ENCODE results near the gene NTRK3.

The NTRK3 gene

DNA sequence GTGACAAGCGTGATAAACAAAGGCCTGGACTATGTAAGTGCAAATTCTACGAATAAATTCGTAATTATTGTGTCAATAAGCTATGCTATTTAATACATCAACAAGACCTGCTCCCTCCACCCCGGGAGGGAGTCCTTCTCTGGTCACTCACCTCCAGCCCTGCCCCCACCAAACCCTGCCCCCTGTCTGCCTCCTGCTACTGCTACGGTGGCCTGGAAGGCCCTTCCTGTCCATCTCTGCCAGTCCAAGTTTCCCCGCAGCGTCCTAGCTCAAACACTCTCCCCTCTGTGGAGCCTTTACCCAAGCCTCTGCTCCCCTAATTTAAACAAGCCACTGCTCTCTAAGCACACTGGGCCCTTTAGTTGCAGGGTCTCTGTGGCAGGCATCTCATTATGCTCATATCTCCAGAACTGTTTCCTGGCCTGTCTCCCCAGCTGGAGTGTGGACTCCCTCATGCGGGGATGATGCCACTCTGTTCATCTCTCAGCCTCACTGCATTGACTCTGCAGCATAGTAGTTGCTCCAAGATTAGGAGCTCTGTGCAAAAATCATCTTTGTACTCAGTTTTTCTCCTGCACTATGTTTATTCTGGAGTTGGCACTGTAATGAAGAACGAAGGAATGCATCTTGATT is 241.2 kb downstream of the NTRK3 start:
- TF ChIP-seq JUND (IDR thresholded peaks at IDR 0.05; ENCODE audit: low read depth) = no peak
- DNase-seq (ENCODE audit: low read depth in 1 of 2, low spot score in 1 of 2) = no peak
- in situ Hi-C loops (cut with HindIII; ENCODE audit: low pct_unique_long_range_greater_than_20kb, low sequenced_read_pairs) = no loop called here

DNA sequence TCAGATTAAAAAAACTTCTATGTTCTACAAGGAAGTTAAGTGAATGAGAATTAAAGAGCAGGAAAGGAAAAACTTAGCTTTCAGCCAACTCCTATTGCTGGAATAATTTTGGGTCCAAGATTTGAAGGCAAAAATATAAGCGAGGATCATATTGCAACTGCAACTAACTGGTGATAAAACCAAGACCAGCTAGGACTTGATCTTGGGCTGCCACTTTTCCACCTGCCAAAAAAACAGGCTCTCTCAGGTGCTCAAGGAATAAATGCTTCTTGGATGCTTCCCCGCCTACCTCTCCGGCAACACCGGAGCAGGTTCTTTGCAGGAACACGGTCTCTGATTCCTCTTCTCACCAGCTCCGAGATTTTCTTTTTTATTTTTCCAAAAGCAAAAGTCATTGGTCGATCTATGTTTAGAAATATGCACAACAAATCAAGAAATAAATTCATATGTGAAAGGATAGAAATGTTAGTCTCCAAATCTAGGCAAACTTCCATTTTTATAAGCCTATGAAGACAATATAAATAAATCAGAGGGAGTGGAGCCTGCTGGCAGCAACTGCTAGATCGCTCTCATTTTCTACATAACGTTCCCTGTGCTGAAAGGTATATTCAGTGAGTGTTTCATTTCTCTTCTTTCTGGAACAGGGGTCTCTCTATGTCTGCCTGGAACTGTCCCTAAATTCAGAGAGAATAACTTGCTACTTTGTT is 241.9 kb downstream of the NTRK3 start:
- DNase-seq (ENCODE audit: low read depth in 1 of 2, low spot score in 1 of 2) = no peak
- in situ Hi-C loops (cut with HindIII; ENCODE audit: low pct_unique_long_range_greater_than_20kb, low sequenced_read_pairs) = no loop called here
- no peak for TF ChIP-seq JUND (IDR thresholded peaks at IDR 0.05; ENCODE audit: low read depth)

DNA sequence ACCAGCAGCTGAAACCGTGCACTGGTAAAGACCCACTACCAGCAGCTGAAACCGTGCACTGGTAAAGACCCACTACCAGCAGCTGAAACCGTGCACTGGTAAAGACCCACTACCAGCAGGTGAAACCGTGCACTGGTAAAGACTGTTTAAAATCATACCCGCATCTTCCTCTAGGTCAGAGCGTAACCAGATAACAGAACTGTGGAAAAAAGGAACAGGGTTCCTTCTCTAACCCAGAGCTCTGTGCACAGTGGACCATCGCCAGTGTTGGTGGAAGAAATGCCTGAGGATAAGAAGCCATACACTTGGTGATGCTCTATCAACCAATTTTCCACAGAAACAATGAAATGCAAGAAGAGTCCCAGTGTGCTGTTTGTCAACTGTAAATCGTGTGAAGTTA is 243.4 kb downstream of the NTRK3 start:
- in situ Hi-C loops (cut with HindIII; ENCODE audit: low pct_unique_long_range_greater_than_20kb, low sequenced_read_pairs) = no loop called here
- TF ChIP-seq JUND (IDR thresholded peaks at IDR 0.05; ENCODE audit: low read depth) = no peak
- no peak for DNase-seq (ENCODE audit: low read depth in 1 of 2, low spot score in 1 of 2)

DNA sequence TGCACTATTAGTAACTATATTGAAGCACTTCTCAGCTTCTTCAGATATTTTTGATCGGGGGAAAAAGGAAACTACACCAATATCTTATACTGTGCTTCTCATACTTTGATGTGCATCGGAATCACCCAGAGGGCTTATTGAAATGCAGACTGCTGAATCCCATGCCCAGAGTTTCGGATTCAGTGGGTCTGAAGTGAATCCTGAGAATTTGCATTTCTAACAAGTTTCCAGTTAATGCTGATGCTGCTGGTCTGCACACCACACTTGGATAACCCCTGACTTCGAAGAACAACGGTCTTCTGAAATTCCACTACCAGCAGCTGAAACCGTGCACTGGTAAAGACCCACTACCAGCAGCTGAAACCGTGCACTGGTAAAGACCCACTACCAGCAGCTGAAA is 243.9 kb downstream of the NTRK3 start:
- DNase-seq (ENCODE audit: low read depth in 1 of 2, low spot score in 1 of 2) = no peak
- in situ Hi-C loops (cut with HindIII; ENCODE audit: low pct_unique_long_range_greater_than_20kb, low sequenced_read_pairs) = no loop called here

GRCh38 chr15:88012233-88012632 is 244.3 kb downstream of the NTRK3 start:
- in situ Hi-C loops (cut with HindIII; ENCODE audit: low pct_unique_long_range_greater_than_20kb, low sequenced_read_pairs) = no loop called here
- TF ChIP-seq JUND (IDR thresholded peaks at IDR 0.05; ENCODE audit: low read depth) = no peak
- no peak for DNase-seq (ENCODE audit: low read depth in 1 of 2, low spot score in 1 of 2)

More for the DNA sequence above, 243.9 kb downstream of the NTRK3 start:
- no peak for TF ChIP-seq JUND (IDR thresholded peaks at IDR 0.05; ENCODE audit: low read depth)

- in situ Hi-C loops (cut with HindIII; ENCODE audit: low pct_unique_long_range_greater_than_20kb, low sequenced_read_pairs) = no loop called here
- no peak for TF ChIP-seq JUND (IDR thresholded peaks at IDR 0.05; ENCODE audit: low read depth)
- no peak for DNase-seq (ENCODE audit: low read depth in 1 of 2, low spot score in 1 of 2)
These were observed 245.0 kb downstream of the NTRK3 start for GRCh38 chr15:88011533-88011932.

- no peak for TF ChIP-seq JUND (IDR thresholded peaks at IDR 0.05; ENCODE audit: low read depth)
- in situ Hi-C loops (cut with HindIII; ENCODE audit: low pct_unique_long_range_greater_than_20kb, low sequenced_read_pairs) = no loop called here
These were observed 250.4 kb downstream of the NTRK3 start for GRCh38 chr15:88006146-88006545.

DNA sequence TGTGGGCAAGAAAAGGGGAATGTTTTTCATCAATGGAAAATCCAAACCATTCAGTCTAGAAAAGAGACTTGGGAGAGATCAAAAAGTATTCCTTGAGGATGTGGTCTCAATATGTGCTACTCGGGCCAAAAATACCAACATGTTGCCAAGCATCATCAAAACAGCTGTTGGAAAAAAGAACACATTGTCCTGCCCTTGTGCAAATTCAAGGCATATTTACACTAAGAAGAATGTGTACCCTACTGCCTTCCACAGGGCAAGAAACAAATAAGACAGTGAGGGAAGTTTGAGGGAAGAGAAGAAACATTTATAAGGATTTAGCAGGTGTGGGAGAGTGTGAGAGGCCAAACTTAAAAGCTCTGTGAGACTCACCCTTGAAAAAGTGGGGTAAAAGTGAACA is 252.1 kb downstream of the NTRK3 start:
- TF ChIP-seq JUND (IDR thresholded peaks at IDR 0.05; ENCODE audit: low read depth) = no peak
- DNase-seq (ENCODE audit: low read depth in 1 of 2, low spot score in 1 of 2) = no peak
- in situ Hi-C loops (cut with HindIII; ENCODE audit: low pct_unique_long_range_greater_than_20kb, low sequenced_read_pairs) = no loop called here

More at GRCh38 chr15:88006146-88006545, 250.4 kb downstream of the NTRK3 start:
- DNase-seq (ENCODE audit: low read depth in 1 of 2, low spot score in 1 of 2) = no peak

DNA sequence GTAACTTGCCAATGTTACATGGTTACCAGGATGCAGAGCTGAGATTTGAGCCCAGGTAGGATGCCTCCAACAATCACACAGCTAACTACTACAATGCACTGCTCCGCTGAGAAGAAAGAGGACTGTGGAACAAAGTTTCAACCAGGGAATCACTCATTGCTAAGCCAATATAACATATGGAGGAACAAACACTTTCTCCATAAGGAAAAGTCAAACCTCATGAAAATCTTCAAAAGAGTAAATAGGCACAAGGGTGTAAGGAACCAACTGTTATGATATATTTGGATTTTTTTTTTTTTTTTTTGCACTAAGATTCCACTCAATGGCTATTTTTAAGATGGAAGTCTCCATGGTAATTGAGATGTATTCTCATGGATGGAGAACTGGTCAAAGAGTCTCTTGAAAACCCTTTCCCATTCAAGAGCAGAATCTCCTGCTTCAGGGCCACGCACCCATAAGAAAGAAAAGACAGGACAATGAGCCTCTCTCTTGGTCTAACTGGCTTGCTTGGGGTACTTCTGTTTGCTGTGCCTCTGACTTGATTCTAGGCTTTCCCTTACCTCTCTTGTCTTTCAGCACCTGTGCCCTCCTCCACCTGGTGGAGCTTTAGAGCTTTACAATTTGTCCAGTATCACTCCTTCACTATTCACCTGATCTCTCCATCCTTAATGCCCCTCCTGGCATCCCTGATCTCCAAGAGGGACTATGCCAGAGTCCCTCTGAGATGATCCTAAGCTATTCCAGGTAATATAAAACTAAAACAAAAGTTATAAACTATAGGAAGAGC is 252.8 kb downstream of the NTRK3 start:
- no peak for DNase-seq (ENCODE audit: low read depth in 1 of 2, low spot score in 1 of 2)
- TF ChIP-seq JUND (IDR thresholded peaks at IDR 0.05; ENCODE audit: low read depth) = no peak
- in situ Hi-C loops (cut with HindIII; ENCODE audit: low pct_unique_long_range_greater_than_20kb, low sequenced_read_pairs) = no loop called here

DNA sequence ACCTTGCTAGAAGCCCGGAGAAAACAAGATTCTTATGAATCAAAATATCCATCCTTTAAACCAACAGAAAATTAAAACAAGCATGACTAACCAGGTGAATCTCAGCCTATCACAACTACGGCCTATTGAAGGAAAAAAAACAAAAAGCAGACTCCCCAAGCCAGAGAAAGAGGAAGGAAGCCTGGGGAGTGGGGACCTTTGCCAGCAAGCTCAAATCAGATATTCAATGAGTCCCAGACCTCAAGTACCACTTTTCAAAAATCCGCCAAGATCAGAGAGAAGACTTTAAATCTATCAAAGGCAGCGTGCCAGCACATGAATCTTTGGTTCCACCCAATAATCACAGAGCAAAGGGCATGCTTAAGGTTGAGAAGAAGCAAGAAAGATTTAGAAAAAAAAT is 253.8 kb downstream of the NTRK3 start:
- TF ChIP-seq JUND (IDR thresholded peaks at IDR 0.05; ENCODE audit: low read depth) = no peak
- no peak for DNase-seq (ENCODE audit: low read depth in 1 of 2, low spot score in 1 of 2)
- in situ Hi-C loops (cut with HindIII; ENCODE audit: low pct_unique_long_range_greater_than_20kb, low sequenced_read_pairs) = no loop called here

GRCh38 chr15:87998630-87999029 is 257.9 kb downstream of the NTRK3 start:
- TF ChIP-seq JUND (IDR thresholded peaks at IDR 0.05; ENCODE audit: low read depth) = no peak
- DNase-seq (ENCODE audit: low read depth in 1 of 2, low spot score in 1 of 2) = no peak
- in situ Hi-C loops (cut with HindIII; ENCODE audit: low pct_unique_long_range_greater_than_20kb, low sequenced_read_pairs) = no loop called here

GRCh38 chr15:87986776-87987175 is 269.8 kb downstream of the NTRK3 start:
- no peak for TF ChIP-seq JUND (IDR thresholded peaks at IDR 0.05; ENCODE audit: low read depth)
- in situ Hi-C loops (cut with HindIII; ENCODE audit: low pct_unique_long_range_greater_than_20kb, low sequenced_read_pairs) = no loop called here
- no peak for DNase-seq (ENCODE audit: low read depth in 1 of 2, low spot score in 1 of 2)

GRCh38 chr15:87985451-87985850 is 271.1 kb downstream of the NTRK3 start:
- TF ChIP-seq JUND (IDR thresholded peaks at IDR 0.05; ENCODE audit: low read depth) = no peak
- in situ Hi-C loops (cut with HindIII; ENCODE audit: low pct_unique_long_range_greater_than_20kb, low sequenced_read_pairs) = no loop called here

More at GRCh38 chr15:87985451-87985850, 271.1 kb downstream of the NTRK3 start:
- DNase-seq (ENCODE audit: low read depth in 1 of 2, low spot score in 1 of 2) = no peak
